HG02798 (cell line): ENCODE results near the gene CARMIL3.
"Not testable (repeated sequence)": the region's sequence is repeated elsewhere in the genome, so short reads cannot be mapped to it uniquely, and the experiment has no call there.

Experiments used
- ATAC-seq: cut with Tn5 transposase; IDR thresholded peaks from one replicate; pipeline ENCODE4 v1.9.1; 2021; ENCODE audit warnings: mild to moderate bottlenecking; ENCODE audit not compliant: unreplicated experiment, poor library complexity

CARMIL3 gene

GRCh38 chr14:24092505-24093206, 40.8 kb downstream of the CARMIL3 start:
- ATAC-seq, result no peak

DNA sequence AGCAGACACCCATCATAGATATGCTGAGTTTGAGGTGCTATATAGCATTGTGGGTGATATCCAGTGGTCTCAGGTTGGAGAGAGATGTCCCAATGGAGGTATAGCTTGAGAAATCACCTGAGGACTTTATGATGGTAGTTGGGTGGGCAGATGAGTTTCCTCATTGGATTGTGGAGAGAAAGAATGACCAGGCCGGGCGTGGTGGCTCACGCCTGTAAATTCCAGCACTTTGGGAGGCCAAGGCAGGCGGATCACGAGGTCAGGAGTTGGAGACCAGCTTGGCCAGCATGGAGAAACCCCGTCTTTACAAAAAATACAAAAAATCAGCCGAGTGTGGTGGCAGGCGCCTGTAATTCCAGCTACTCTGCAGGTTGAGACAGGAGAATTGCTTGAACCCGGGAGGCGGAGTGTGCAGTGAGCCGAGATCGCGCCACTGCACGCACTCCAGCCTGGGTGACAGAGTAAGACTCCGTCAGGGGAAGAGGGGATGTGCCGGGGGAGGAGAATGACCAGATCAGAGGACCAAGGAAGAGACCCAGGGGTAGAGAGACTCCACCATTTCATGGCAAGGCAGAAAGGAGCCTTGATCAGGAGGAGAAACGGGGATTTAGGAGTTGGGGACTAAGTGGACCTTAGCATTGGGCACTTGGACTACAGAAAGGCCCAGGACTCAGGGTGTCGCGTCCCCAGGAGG, 41.5 kb downstream of the CARMIL3 start:
- no peak for ATAC-seq

DNA sequence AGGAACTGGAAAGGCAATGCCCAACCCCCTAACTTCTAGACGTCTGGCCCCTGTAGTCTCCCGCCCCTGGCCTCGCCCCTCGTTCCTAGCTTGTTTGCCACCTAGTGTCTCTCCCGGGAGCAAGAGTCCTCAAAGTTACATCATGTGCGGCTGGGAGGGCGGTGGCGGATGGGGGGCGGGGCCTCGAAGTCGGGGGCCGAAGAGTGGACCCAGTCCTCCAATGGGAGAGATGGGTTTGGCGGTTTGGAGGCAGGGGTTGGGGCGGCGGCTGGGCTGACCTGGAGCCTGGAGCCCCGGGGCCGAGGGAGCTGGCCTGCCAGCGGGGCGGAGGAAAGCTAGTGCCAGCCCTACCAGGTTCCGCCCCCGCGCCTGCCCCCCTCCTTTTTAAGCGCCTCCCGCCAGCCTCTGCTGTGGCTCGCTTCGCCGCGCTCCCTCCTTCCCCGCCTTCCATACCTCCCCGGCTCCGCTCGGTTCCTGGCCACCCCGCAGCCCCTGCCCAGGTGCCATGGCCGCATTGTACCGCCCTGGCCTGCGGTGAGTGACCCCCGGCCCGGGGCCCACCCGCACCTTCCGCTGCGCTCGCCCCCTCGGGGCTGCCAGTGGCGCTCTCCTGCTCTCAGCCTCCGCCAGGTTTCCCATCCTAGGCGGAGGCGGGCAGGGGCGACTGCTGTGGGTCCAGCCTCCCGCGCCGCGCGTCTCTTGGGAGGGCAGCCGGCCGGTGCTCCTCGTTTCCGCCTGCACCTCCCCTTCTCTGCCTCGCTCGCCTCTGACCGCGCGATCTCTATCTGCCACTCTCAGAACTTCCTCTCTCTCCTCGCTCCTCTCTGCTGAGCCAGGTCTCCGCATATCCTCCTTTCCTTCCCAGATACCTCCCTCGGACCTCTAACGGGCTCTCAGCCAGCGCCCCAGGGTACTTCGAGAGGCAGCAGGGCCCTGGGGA, 42.4 kb downstream of the CARMIL3 start, which contains the start of gene PCK2:
Gene PCK2 (plus strand): TSS at position 411 of the 940 bp plus-strand sequence. CDS start 95 bp downstream, at position 506.
- peak; percentile 64 for ATAC-seq

DNA sequence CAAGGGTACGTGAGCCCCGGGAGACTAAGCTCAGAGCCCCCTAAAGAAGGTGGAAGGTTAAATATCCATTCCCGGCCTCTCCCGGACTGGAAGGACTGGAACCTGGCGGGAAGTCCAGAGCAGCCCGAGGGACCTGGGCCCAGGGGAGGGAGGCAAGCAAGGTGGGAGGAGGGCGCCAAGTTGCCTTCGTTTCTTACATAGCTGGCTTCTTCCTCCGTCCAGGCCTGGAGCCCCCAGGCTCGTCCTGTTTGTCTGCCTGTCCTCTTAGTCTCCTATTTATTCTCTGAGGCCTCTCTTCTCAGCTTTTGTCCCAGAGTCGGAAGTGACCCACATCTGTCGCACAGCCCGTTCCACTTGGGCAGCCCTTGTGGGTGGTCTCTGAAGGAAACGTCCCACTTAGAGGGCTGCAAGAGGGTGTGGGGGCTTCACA, 43.0 kb downstream of the CARMIL3 start:
- no peak for ATAC-seq

- peak; percentile 72 for ATAC-seq
Measured at GRCh38 chr14:24095271-24096068, 43.7 kb downstream of the CARMIL3 start.

- ATAC-seq, result no peak
Measured at GRCh38 chr14:24096545-24097181, 44.9 kb downstream of the CARMIL3 start.

GRCh38 chr14:24098229-24098926, 46.6 kb downstream of the CARMIL3 start:
- ATAC-seq, result no peak

DNA sequence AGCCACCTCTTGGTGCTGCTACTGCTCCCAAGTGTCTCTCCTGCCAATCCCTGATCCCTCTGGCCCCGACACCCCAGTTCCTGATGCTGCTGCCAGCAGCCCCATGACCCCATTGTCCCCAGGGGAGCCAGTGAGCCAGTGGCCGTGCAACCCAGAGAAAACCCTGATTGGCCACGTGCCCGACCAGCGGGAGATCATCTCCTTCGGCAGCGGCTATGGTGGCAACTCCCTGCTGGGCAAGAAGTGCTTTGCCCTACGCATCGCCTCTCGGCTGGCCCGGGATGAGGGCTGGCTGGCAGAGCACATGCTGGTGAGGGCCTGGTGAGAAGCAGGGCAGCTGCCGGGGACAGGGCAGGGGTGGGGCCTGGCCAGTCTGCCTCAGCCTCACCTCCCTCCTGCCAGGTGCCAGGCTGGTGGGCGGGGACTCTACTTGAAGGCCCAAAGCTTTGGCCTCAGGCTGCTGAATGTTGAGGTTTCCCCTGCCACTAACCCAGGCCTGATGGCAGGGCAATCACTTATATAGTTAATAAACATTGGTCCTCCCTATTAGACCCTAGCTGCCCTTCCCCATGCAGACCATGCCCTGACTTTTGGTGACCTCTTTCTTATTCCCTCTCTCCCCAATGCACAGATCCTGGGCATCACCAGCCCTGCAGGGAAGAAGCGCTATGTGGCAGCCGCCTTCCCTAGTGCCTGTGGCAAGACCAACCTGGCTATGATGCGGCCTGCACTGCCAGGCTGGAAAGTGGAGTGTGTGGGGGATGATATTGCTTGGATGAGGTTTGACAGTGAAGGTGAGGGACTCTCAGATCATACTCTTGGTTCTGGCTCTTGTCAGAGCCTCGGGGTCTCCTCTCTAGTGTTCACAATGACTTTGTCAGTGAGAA, 47.4 kb downstream of the CARMIL3 start:
- no peak for ATAC-seq

GRCh38 chr14:24100197-24100981, 48.6 kb downstream of the CARMIL3 start:
- no peak for ATAC-seq

DNA sequence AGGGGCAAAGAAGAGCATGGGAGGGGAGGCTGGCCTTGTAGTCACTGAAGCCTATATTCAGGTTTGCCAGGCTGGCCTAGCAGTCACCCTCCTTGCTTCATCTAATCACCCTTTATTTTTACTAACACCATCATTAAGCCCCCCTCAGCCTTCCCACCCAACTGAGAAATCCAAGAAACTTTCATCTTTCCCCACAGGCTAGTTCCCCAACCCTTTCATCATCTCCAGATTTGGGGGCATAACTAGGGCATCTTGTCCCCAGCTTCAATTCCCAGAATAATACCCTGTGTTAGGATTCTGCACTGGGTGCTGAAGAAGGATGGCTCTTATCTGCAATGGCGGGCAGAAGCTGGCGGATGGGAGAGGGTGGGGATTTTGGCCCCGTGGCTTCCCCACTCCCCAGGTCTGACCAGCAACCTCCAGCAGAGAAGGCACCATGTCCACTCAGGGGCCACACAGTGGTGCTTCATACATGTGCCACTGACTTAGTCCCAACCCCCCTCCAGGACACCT, 49.2 kb downstream of the CARMIL3 start:
- ATAC-seq, result no peak

GRCh38 chr14:24102357-24103048, 50.7 kb downstream of the CARMIL3 start:
- ATAC-seq, result no peak

DNA sequence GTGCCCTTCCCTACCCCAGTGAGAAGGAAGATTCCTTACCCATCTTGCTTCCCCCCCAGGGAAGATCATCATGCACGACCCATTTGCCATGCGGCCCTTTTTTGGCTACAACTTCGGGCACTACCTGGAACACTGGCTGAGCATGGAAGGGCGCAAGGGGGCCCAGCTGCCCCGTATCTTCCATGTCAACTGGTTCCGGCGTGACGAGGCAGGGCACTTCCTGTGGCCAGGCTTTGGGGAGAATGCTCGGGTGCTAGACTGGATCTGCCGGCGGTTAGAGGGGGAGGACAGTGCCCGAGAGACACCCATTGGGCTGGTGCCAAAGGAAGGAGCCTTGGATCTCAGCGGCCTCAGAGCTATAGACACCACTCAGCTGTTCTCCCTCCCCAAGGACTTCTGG, 51.6 kb downstream of the CARMIL3 start:
- no peak for ATAC-seq

GRCh38 chr14:24105609-24106239, 53.9 kb downstream of the CARMIL3 start:
- not testable (repeated sequence) for ATAC-seq

DNA sequence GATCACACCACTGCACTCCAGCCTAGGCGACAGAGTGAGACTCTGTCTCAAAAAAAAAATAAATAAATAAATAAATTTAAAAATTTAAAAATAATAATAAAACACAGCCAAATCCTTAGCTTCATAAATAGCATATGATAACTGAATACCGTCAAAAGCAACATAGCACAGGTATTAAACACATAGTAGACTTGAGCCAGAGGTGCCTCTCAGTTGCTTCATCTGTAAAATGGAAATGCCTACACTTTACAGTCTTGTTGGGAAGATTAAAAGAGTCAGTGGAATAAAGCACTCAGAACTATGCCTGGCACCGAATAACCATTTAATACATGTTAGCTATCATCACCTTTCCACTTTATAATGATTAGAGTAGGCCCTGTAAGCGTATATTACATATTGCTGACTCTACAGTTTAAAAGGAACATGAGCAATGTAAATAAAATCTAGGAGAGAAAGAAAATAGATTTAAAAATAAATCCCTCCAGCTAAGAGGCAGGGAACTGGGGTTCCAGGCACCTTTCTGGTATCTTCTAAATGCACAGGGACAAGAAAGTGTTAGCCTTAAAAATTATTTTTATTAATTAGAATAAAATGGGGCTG, 55.0 kb downstream of the CARMIL3 start:
- no peak for ATAC-seq

DNA sequence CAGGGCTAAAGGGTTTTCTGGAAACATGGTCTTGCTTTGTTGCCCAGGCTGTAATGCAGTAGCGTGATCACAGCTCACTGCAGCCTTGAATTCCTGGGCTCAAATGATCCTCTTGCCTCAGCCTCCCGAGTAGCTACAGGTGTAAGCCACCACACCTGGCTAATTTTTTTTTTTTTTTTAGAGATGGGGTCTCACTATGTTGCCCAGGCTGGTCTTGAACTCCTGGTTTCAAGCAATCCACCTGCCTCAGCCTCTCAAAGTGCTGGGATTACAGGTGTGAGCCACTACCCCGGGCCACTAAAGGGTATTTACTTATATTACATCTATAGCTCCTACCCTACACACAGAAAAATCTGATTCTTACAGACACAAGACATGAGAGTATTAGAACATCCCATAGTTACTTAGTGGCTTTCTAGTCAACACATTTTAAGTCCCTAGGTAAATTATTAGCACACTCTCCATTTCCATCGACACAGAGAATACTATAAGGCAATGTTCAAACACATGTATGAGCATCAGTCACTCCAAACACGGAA, 56.6 kb downstream of the CARMIL3 start:
- ATAC-seq, result peak; percentile 26
